NCI-H1694 (cell line): ENCODE measurements around the gene KNOP1.

Experiments used
- DNase-seq: peaks from one replicate; lab custom pipeline; 2025; lab: John Stamatoyannopoulos, UW

KNOP1 gene, protein sequence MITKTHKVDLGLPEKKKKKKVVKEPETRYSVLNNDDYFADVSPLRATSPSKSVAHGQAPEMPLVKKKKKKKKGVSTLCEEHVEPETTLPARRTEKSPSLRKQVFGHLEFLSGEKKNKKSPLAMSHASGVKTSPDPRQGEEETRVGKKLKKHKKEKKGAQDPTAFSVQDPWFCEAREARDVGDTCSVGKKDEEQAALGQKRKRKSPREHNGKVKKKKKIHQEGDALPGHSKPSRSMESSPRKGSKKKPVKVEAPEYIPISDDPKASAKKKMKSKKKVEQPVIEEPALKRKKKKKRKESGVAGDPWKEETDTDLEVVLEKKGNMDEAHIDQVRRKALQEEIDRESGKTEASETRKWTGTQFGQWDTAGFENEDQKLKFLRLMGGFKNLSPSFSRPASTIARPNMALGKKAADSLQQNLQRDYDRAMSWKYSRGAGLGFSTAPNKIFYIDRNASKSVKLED

GRCh38 chr16:19717741-19718623 lies at the start of gene KNOP1, which contains the start of gene IQCK:
TSS of gene KNOP1 (minus strand) at chr16:19718227. CDS start at chr16:19715035, 3,192 bp downstream.
TSS of gene IQCK (plus strand) at chr16:19718271. CDS start at chr16:19718307, 36 bp downstream.
- peak; percentile 49 for DNase-seq

DNA sequence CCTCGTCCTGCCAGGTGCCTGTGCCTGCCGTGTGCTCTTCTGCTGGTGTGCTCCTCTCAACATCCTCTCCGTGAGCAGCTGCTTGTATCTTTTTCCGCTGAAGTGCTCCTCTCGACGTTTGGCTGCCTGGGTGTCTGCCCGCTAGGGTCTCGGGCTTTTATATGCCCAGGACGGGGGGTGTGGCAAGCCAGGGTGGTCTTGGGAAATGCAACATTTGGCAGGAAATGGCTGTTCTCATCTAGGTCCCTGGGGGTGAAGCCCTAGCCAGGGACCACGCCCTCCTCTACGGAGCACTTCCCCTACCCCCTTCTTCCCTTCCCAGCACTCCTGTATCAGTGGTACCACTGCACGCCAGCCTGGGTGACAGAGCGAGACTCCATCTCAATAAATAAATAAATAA lies 49.5 kb upstream of the KNOP1 start:
- DNase-seq, result no peak

DNA sequence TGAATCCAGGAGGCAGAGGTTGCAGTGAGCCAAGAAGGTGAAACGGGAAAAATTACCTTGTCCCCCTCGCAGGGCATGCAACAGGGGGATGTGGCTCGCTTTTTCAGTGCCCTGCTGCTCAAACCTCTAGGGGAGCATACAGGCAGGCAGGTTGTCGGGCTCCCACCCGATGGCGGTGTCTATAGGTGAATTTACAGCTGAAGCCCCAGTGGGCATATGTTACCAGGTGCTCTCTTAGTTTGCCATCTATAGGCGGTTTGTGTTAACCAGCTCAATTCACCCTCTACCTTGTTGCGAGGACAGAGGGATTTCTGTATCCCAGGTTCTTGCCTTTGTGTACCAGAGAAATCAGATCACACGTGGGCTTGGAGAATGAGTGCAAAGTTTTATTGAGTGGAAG lies 49.0 kb upstream of the KNOP1 start:
- no peak for DNase-seq

GRCh38 chr16:19766554-19766884 lies 48.5 kb upstream of the KNOP1 start:
- no peak for DNase-seq

DNA sequence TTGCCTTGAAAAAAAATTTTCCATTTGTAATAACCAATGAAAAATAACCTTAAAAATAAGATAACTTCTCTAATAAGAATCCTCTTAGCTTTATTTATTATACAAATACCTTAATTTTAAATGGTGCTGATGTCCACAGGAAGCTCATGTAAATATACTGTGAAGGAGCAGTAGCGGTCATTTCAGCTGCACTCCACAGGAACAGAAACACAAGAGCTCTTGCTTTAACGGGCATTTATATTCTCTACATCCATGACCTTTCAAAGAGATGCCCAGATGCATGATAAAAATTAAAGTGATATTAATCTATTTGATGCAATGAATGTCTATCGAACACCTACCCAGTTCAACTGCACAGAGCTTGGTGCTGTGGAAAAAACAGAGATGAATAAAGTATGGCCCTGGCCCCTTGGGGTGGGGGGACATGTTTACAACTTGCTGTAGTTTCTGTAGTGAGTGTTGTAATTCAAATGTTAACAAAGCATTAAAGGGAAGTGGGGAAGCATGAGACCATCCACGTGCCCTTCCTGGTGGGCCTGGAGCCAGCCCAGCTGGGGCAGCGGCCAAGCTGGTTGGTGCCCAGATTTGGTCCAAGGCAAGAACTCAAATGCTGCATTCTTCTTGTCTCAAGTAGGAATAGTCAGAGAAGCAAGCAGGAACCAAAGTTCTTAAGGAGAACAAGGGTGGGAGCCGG lies 48.0 kb upstream of the KNOP1 start:
- no peak for DNase-seq

DNA sequence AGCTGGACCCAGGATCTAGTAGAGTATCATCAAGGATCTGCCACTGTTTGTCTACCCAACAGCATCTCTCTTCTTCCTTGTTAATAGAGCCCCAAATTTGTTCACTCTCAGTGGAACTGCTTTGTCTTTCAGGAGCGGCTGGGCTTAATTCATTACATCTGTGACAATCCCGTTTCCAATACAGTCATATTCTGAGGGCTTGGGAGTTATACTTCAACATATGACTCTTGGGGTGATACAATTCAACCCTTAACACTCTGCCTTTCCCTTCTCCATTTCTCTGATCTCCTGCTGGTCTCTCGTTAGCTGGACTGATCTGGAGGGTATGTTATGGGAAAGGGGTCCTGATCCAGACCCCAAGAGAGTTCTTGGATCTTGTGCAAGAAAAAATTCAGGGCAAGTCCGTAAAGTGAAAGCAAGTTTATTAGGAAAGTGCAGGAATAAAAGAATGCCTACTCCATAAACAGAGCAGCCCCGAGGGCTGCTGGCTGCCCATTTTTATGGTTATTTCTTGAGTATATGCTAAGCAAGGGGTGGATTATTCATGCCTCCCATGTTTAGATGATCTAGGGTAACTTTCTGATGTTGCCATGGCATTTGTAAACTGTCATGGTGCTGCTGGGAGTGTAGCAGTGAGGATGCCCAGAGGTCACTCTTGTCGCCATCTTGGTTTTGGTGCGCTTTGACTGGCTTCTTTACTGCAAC lies 42.5 kb upstream of the KNOP1 start:
- no peak for DNase-seq

- peak; percentile 6 for DNase-seq
Measured at GRCh38 chr16:19757762-19758595, 40.0 kb upstream of the KNOP1 start.

GRCh38 chr16:19757026-19757425 lies 39.0 kb upstream of the KNOP1 start:
- DNase-seq, result no peak

GRCh38 chr16:19755268-19755667 lies 37.2 kb upstream of the KNOP1 start:
- no peak for DNase-seq

GRCh38 chr16:19754644-19755036 lies 36.6 kb upstream of the KNOP1 start:
- no peak for DNase-seq

DNA sequence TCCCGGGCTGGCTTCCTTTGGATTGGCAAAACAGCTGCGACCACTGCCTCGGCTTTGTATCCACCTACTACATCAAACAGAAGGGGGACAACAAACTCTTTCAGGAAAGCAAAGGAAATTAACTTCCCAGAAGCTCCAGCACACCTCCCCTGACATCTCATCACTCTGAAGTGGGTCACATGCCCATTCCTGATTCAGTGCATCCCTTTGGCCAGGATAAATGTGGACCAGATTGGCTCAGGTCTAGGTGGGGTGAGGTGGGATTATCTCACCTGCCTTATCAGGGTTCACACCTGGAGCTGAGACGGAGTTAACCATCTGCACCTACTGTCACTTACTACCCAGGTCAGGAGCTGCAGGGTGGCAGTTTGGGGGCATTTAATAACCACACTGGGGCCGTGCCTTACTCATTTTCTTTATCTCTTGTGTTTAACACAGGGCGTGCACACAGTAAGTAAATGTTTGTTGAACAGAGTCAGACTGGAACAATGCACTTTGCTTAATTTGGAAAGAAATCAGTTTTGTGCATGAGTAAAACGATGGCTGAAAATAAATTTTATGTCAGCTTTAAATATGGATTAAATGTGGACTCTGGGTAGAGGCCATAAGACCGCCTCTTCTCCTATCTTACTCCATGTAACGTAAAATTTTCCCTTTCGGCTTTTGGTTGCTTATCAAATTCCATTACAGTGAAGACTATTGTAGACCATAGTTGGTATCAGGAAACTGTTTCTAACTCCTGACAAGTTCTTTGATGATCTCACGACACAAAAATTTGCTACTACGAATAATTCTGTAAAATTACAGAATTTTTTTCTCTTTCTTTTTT lies 36.0 kb upstream of the KNOP1 start:
- DNase-seq, result no peak

GRCh38 chr16:19751478-19752385 lies 33.7 kb upstream of the KNOP1 start:
- DNase-seq, result no peak

GRCh38 chr16:19749571-19750080 lies 31.6 kb upstream of the KNOP1 start:
- no peak for DNase-seq

- DNase-seq, result no peak
Measured at GRCh38 chr16:19748389-19749168, 30.6 kb upstream of the KNOP1 start.

DNA sequence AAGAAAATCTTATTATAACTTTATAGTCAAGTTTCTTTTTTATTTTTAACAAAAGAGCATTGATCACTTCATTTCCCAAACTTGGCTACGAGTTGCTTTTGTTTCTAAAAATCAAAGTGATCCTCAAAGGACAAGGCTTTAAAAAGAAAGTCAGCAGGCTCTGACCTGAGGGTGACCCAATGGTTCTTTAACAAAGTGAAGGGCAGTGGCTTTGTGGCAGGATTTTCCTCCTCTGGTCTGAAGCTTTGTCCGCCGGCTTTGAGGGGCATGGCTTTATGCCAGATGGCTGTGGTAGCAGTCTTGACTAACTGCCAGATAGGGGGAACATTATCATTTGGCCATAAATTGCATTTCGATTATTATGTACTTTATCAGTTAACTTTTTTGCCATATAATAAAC lies 28.5 kb upstream of the KNOP1 start:
- DNase-seq, result no peak

- no peak for DNase-seq
Measured at GRCh38 chr16:19745286-19746010, 27.4 kb upstream of the KNOP1 start.

GRCh38 chr16:19744670-19745069 lies 26.6 kb upstream of the KNOP1 start:
- no peak for DNase-seq
